ENCODE data around the gene CHSY1.

CHSY1 gene

GRCh38 chr15:101244889-101245668 is 6.8 kb downstream of the CHSY1 start:
- peaks cover 43% of the 10 kb centered on the region for H3K36me3 Mint-ChIP-seq
- CTCF ChIA-PET, result interaction anchor here (1.1 to 2.7 kb wide), 11 partner anchors 9 to 237 kb away, joined by 3 to 9 read pairs (median 5); no protein-coding TSS in a partner anchor
- H3K27ac Mint-ChIP-seq, result peak overlapping the region; percentile 86
- H3K4me3 Mint-ChIP-seq, result peak overlapping the region; percentile 1
- no peaks in the 10 kb centered on the region for H3K9me3 Mint-ChIP-seq
- no peak for DNase-seq
- no peaks in the 10 kb centered on the region for H3K27me3 Mint-ChIP-seq
- H3K4me1 Mint-ChIP-seq, result peaks cover 94% of the 10 kb centered on the region

- H3K4me3 Mint-ChIP-seq, result peak overlapping the region; percentile 9
- no peak for DNase-seq
- H3K9me3 Mint-ChIP-seq, result no peaks in the 10 kb centered on the region
- peaks cover 45% of the 10 kb centered on the region for H3K36me3 Mint-ChIP-seq
- peak overlapping the region; percentile 86 for H3K27ac Mint-ChIP-seq
- no peaks in the 10 kb centered on the region for H3K27me3 Mint-ChIP-seq
- CTCF ChIA-PET, result interaction anchor here (0.8 to 2.7 kb wide), 10 partner anchors 10 to 140 kb away, joined by 3 to 9 read pairs (median 5); no protein-coding TSS in a partner anchor
- H3K4me1 Mint-ChIP-seq, result peaks cover 94% of the 10 kb centered on the region
These were observed 7.6 kb downstream of the CHSY1 start for GRCh38 chr15:101244036-101244781.

GRCh38 chr15:101243420-101243819 is 8.4 kb downstream of the CHSY1 start:
- DNase-seq, result no peak
- H3K27ac Mint-ChIP-seq, result peak overlapping the region; percentile 90
- peaks cover 40% of the 10 kb centered on the region for H3K36me3 Mint-ChIP-seq
- CTCF ChIA-PET, result interaction anchor here (1.1 to 2.7 kb wide), 11 partner anchors 9 to 121 kb away, joined by 3 to 11 read pairs (median 5); partner anchors contain the start of gene CHSY1
- H3K4me3 Mint-ChIP-seq, result peak overlapping the region; percentile 67
- H3K9me3 Mint-ChIP-seq, result no peaks in the 10 kb centered on the region
- peaks cover 97% of the 10 kb centered on the region for H3K4me1 Mint-ChIP-seq
- no peaks in the 10 kb centered on the region for H3K27me3 Mint-ChIP-seq

- H3K27me3 Mint-ChIP-seq, result no peaks in the 10 kb centered on the region
- peaks cover 40% of the 10 kb centered on the region for H3K36me3 Mint-ChIP-seq
- no peak for DNase-seq
- peak overlapping the region; percentile 90 for H3K27ac Mint-ChIP-seq
- H3K4me3 Mint-ChIP-seq, result peak overlapping the region; percentile 67
- H3K4me1 Mint-ChIP-seq, result peaks cover 95% of the 10 kb centered on the region
- CTCF ChIA-PET, result interaction anchor here (1.1 to 2.4 kb wide), 6 partner anchors 9 to 121 kb away, joined by 3 to 11 read pairs (median 4); partner anchors contain the start of gene CHSY1
- no peaks in the 10 kb centered on the region for H3K9me3 Mint-ChIP-seq
These were observed 8.9 kb downstream of the CHSY1 start for GRCh38 chr15:101242999-101243336.

- Mint-ChIP-seq H3K9me3 (no peaks in the 10 kb centered on the region), H3K4me1 (peaks cover 92% of the 10 kb centered on the region), H3K27ac (peak overlapping the region; percentile 90), H3K27me3 (no peaks in the 10 kb centered on the region), H3K36me3 (peaks cover 38% of the 10 kb centered on the region), H3K4me3 (peak overlapping the region; percentile 67)
- CTCF ChIA-PET, result interaction anchor here (0.9 to 2.5 kb wide), 8 partner anchors 10 to 120 kb away, joined by 3 to 11 read pairs (median 4); partner anchors contain the start of gene CHSY1
- DNase-seq, result peak; percentile 78
These were observed 9.5 kb downstream of the CHSY1 start for GRCh38 chr15:101242160-101242998.

GRCh38 chr15:101240358-101240757 is 11.5 kb downstream of the CHSY1 start:
- CTCF ChIA-PET, result interaction anchor here (0.9 to 2.5 kb wide), 5 partner anchors 14 to 226 kb away, joined by 3 to 10 read pairs (median 4); no protein-coding TSS in a partner anchor
- Mint-ChIP-seq H3K9me3 (no peaks in the 10 kb centered on the region), H3K27ac (no peak overlapping the region), H3K27me3 (no peaks in the 10 kb centered on the region), H3K4me3 (no peak overlapping the region), H3K36me3 (peaks cover 38% of the 10 kb centered on the region), H3K4me1 (peaks cover 80% of the 10 kb centered on the region)
- no peak for DNase-seq

- Mint-ChIP-seq H3K4me1 (peaks cover 78% of the 10 kb centered on the region), H3K9me3 (no peaks in the 10 kb centered on the region), H3K4me3 (no peak overlapping the region), H3K27me3 (no peaks in the 10 kb centered on the region), H3K27ac (peak overlapping the region; percentile 83), H3K36me3 (peaks cover 40% of the 10 kb centered on the region)
- DNase-seq, result no peak
- CTCF ChIA-PET, result interaction anchor here (0.9 to 1.4 kb wide), 4 partner anchors 17 to 118 kb away, joined by 3 to 5 read pairs (median 4); no protein-coding TSS in a partner anchor
These were observed 12.1 kb downstream of the CHSY1 start for GRCh38 chr15:101239724-101240136.

- H3K36me3 Mint-ChIP-seq, result peaks cover 50% of the 10 kb centered on the region
- H3K27ac Mint-ChIP-seq, result no peak overlapping the region
These were observed 14.6 kb downstream of the CHSY1 start for GRCh38 chr15:101237251-101237650.

GRCh38 chr15:101233651-101234280 is 18.1 kb downstream of the CHSY1 start:
- no peak for DNase-seq
- Mint-ChIP-seq H3K36me3 (peaks cover 71% of the 10 kb centered on the region), H3K9me3 (peaks cover 8% of the 10 kb centered on the region), H3K4me1 (peaks cover 51% of the 10 kb centered on the region), H3K27me3 (no peaks in the 10 kb centered on the region), H3K27ac (peak overlapping the region; percentile 73), H3K4me3 (no peak overlapping the region)
- CTCF ChIA-PET, result no interaction called here

More at GRCh38 chr15:101237251-101237650, 14.6 kb downstream of the CHSY1 start:
- Mint-ChIP-seq H3K4me1 (peaks cover 72% of the 10 kb centered on the region), H3K9me3 (no peaks in the 10 kb centered on the region), H3K27me3 (no peaks in the 10 kb centered on the region), H3K4me3 (no peak overlapping the region)
- CTCF ChIA-PET, result no interaction called here
- DNase-seq, result no peak

GRCh38 chr15:101232677-101233076 is 19.2 kb downstream of the CHSY1 start:
- DNase-seq, result no peak
- Mint-ChIP-seq H3K36me3 (peaks cover 79% of the 10 kb centered on the region), H3K4me1 (peaks cover 50% of the 10 kb centered on the region), H3K27me3 (no peaks in the 10 kb centered on the region), H3K9me3 (peaks cover 17% of the 10 kb centered on the region), H3K27ac (no peak overlapping the region), H3K4me3 (no peak overlapping the region)
- CTCF ChIA-PET, result no interaction called here

- no peak overlapping the region for H3K4me3 Mint-ChIP-seq
- DNase-seq, result no peak
- H3K27me3 Mint-ChIP-seq, result no peaks in the 10 kb centered on the region
- H3K27ac Mint-ChIP-seq, result no peak overlapping the region
- CTCF ChIA-PET, result no interaction called here
- H3K4me1 Mint-ChIP-seq, result peaks cover 53% of the 10 kb centered on the region
- peaks cover 81% of the 10 kb centered on the region for H3K36me3 Mint-ChIP-seq
- peaks cover 18% of the 10 kb centered on the region for H3K9me3 Mint-ChIP-seq
These were observed 23.5 kb downstream of the CHSY1 start for GRCh38 chr15:101228313-101228712.

- Mint-ChIP-seq H3K9me3 (peaks cover 18% of the 10 kb centered on the region), H3K4me1 (peaks cover 56% of the 10 kb centered on the region), H3K4me3 (no peak overlapping the region), H3K27me3 (no peaks in the 10 kb centered on the region), H3K36me3 (peaks cover 65% of the 10 kb centered on the region), H3K27ac (peak overlapping the region; percentile 43)
- no peak for DNase-seq
- CTCF ChIA-PET, result interaction anchor here (0.8 to 1.5 kb wide), 3 partner anchors 15 to 32 kb away, joined by 3 read pairs; no protein-coding TSS in a partner anchor
These were observed 26.2 kb downstream of the CHSY1 start for GRCh38 chr15:101225658-101226057.

- peaks cover 48% of the 10 kb centered on the region for H3K36me3 Mint-ChIP-seq
- H3K27me3 Mint-ChIP-seq, result no peaks in the 10 kb centered on the region
- CTCF ChIA-PET, result interaction anchor here (0.9 to 1.2 kb wide), 2 partner anchors 9 to 22 kb away, joined by 3 to 4 read pairs; no protein-coding TSS in a partner anchor
- no peak for DNase-seq
- H3K4me3 Mint-ChIP-seq, result no peak overlapping the region
- H3K27ac Mint-ChIP-seq, result no peak overlapping the region
- no peaks in the 10 kb centered on the region for H3K9me3 Mint-ChIP-seq
- peaks cover 52% of the 10 kb centered on the region for H3K4me1 Mint-ChIP-seq
These were observed 29.9 kb downstream of the CHSY1 start for GRCh38 chr15:101221902-101222301.
